Neural progenitor cell (in vitro differentiated cells): ENCODE data around the gene CCDC184. TPM values are rescaled to one million over a fixed set of nuclear protein-coding genes. Genes with fewer than 3 reads are reported as not detected.

Experiments used
- DNase-seq: peaks from one replicate; pipeline ENCODE4 v3.0.0-alpha.2; 2016; ENCODE audit warnings: low spot score
- H2AFZ ChIP-seq: fragments of 200-600 bp; sonication (generic); replicated peaks from 2 replicates; pipeline ENCODE4 v1.6.1; 2016; ENCODE audit warnings: antibody characterized with exemption
- H3F3A ChIP-seq: fragments of 200-600 bp; sonication (generic); 2 replicates; pipeline ENCODE4 v1.6.1; 2016; ENCODE audit warnings: antibody characterized with exemption, low read depth
- H3K27ac ChIP-seq: fragments of 200-600 bp; sonication (generic); 2 replicates; pipeline ENCODE4 v1.5.1; 2016; ENCODE audit warnings: mild to moderate bottlenecking
- H3K27me3 ChIP-seq: fragments of 200-600 bp; sonication (generic); 2 replicates; pipeline ENCODE4 v1.6.1; 2016; ENCODE audit warnings: mild to moderate bottlenecking, moderate library complexity
- H3K36me3 ChIP-seq: fragments of 200-600 bp; sonication (generic); 2 replicates; pipeline ENCODE4 v1.5.1; 2016
- H3K4me1 ChIP-seq: fragments of 200-600 bp; sonication (generic); 2 replicates; pipeline ENCODE4 v1.6.1; 2016; ENCODE audit warnings: mixed run types
- H3K4me2 ChIP-seq: fragments of 200-600 bp; sonication (generic); 2 replicates; pipeline ENCODE4 v1.6.1; 2016
- H3K4me3 ChIP-seq: fragments of 200-600 bp; sonication (generic); 2 replicates; pipeline ENCODE4 v1.5.1; 2016
- H3K79me2 ChIP-seq: fragments of 200-600 bp; sonication (generic); 2 replicates; pipeline ENCODE4 v1.6.1; 2016; ENCODE audit warnings: low read depth
- H3K9ac ChIP-seq: fragments of 200-600 bp; sonication (generic); 2 replicates; pipeline ENCODE4 v1.6.1; 2016
- H3K9me3 ChIP-seq: fragments of 200-600 bp; sonication (generic); 2 replicates; pipeline ENCODE4 v1.5.1; 2016; ENCODE audit warnings: low read depth
- H4K20me1 ChIP-seq: fragments of 200-600 bp; sonication (generic); 2 replicates; pipeline ENCODE4 v1.6.1; 2016; ENCODE audit warnings: low read depth
- H3K27ac Mint-ChIP-seq: 3 replicates; pipeline ENCODE4 v1.8.0; 2021; ENCODE audit warnings: mixed read lengths
- H3K27me3 Mint-ChIP-seq: 2 replicates; pipeline ENCODE4 v1.8.0; 2022; ENCODE audit warnings: low read depth, mild to moderate bottlenecking, inconsistent platforms, moderate library complexity, mixed read lengths; ENCODE audit not compliant: insufficient read depth
- H3K36me3 Mint-ChIP-seq: 3 replicates; pipeline ENCODE4 v1.8.0; 2021; ENCODE audit warnings: mixed read lengths
- H3K4me1 Mint-ChIP-seq: 3 replicates; pipeline ENCODE4 v1.8.0; 2021; ENCODE audit warnings: mixed read lengths
- H3K4me3 Mint-ChIP-seq: 3 replicates; pipeline ENCODE4 v1.8.0; 2021; ENCODE audit warnings: mild to moderate bottlenecking, moderate library complexity, mixed read lengths
- H3K9me3 Mint-ChIP-seq: 3 replicates; pipeline ENCODE4 v1.8.0; 2020; ENCODE audit warnings: mixed read lengths
- CTCF ChIP-seq: fragments of 200-600 bp; sonication (generic); IDR thresholded peaks from 2 replicates; pipeline ENCODE4 v1.5.1; 2017; ENCODE audit warnings: antibody characterized with exemption, mild to moderate bottlenecking
- EZH2 ChIP-seq: fragments of 200-600 bp; sonication (generic); IDR thresholded peaks from 2 replicates; pipeline ENCODE4 v1.6.1; 2017; ENCODE audit warnings: antibody characterized with exemption, mild to moderate bottlenecking, moderate library complexity
- EZH2phosphoT487 ChIP-seq: fragments of 200-600 bp; sonication (generic); IDR thresholded peaks from 2 replicates; pipeline ENCODE4 v1.6.1; 2017; ENCODE audit warnings: antibody characterized with exemption
- total RNA-seq: library from RNA; depleted of rRNA; stranded (reverse); fragments of >200 nt; gene quantifications from 2 replicates; pipeline ENCODE4 v1.2.3, GENCODE V29; 2015; ENCODE audit warnings: low replicate concordance

CCDC184 gene
- total RNA-seq, 1 donor from 2014 or later = 0.28 TPM

GRCh38 chr12:48175613-48176416 is 7.6 kb upstream of the CCDC184 start:
- H3K9me3 Mint-ChIP-seq = no peaks in the 10 kb centered on the region
- peaks cover 2% of the 10 kb centered on the region for H3K27me3 Mint-ChIP-seq
- Histone ChIP-seq H3K9me3 (no peaks in the 10 kb centered on the region), H3K9ac (no peak overlapping the region), H3F3A (no peaks in the 10 kb centered on the region), H3K36me3 (no peaks in the 10 kb centered on the region), H3K4me2 (peak overlapping the region; percentile 40), H3K27ac (no peak overlapping the region), H3K4me3 (no peak overlapping the region), H3K4me1 (peaks cover 26% of the 10 kb centered on the region), H3K27me3 (peaks cover 15% of the 10 kb centered on the region), H2AFZ (peak overlapping the region; percentile 89), H4K20me1 (no peaks in the 10 kb centered on the region), H3K79me2 (no peaks in the 10 kb centered on the region)
- H3K36me3 Mint-ChIP-seq = no peaks in the 10 kb centered on the region
- TF ChIP-seq EZH2 (no peak), EZH2phosphoT487 (no peak), CTCF (no peak)
- DNase-seq = no peak
- no peak overlapping the region for H3K4me3 Mint-ChIP-seq
- H3K4me1 Mint-ChIP-seq = peaks cover 27% of the 10 kb centered on the region
- H3K27ac Mint-ChIP-seq = peak overlapping the region; percentile 79

GRCh38 chr12:48176417-48176751 is 7.1 kb upstream of the CCDC184 start:
- no peak for DNase-seq
- H3K27me3 Mint-ChIP-seq = peaks cover 2% of the 10 kb centered on the region
- H3K27ac ChIP-seq = no peak overlapping the region
- H4K20me1 ChIP-seq = no peaks in the 10 kb centered on the region
- TF ChIP-seq EZH2 (no peak), EZH2phosphoT487 (no peak), CTCF (no peak)
- H3K4me1 ChIP-seq = peaks cover 26% of the 10 kb centered on the region
- H3K4me2 ChIP-seq = peak overlapping the region; percentile 40
- H3K36me3 ChIP-seq = no peaks in the 10 kb centered on the region
- H3F3A ChIP-seq = no peaks in the 10 kb centered on the region
- H2AFZ ChIP-seq = peak overlapping the region; percentile 89
- H3K79me2 ChIP-seq = no peaks in the 10 kb centered on the region
- H3K4me1 Mint-ChIP-seq = peaks cover 27% of the 10 kb centered on the region
- no peak overlapping the region for H3K9ac ChIP-seq
- H3K4me3 Mint-ChIP-seq = no peak overlapping the region
- H3K36me3 Mint-ChIP-seq = no peaks in the 10 kb centered on the region
- no peaks in the 10 kb centered on the region for H3K9me3 ChIP-seq
- no peaks in the 10 kb centered on the region for H3K9me3 Mint-ChIP-seq
- peaks cover 21% of the 10 kb centered on the region for H3K27me3 ChIP-seq
- H3K27ac Mint-ChIP-seq = no peak overlapping the region
- no peak overlapping the region for H3K4me3 ChIP-seq

- peaks cover 35% of the 10 kb centered on the region for H3K27me3 ChIP-seq
- peaks cover 4% of the 10 kb centered on the region for H3K27me3 Mint-ChIP-seq
Observed at GRCh38 chr12:48177982-48178381, 5.5 kb upstream of the CCDC184 start.

More at GRCh38 chr12:48177982-48178381, 5.5 kb upstream of the CCDC184 start:
- H3K36me3 Mint-ChIP-seq = no peaks in the 10 kb centered on the region
- no peak overlapping the region for H3K4me3 Mint-ChIP-seq
- peaks cover 12% of the 10 kb centered on the region for H3F3A ChIP-seq
- no peaks in the 10 kb centered on the region for H3K9me3 ChIP-seq
- no peak for DNase-seq
- H3K4me1 ChIP-seq = peaks cover 31% of the 10 kb centered on the region
- H3K36me3 ChIP-seq = no peaks in the 10 kb centered on the region
- H4K20me1 ChIP-seq = no peaks in the 10 kb centered on the region
- no peak overlapping the region for H3K4me2 ChIP-seq
- H3K27ac Mint-ChIP-seq = no peak overlapping the region
- no peak overlapping the region for H3K27ac ChIP-seq
- TF ChIP-seq EZH2 (no peak), CTCF (no peak), EZH2phosphoT487 (no peak)
- no peaks in the 10 kb centered on the region for H3K9me3 Mint-ChIP-seq
- peaks cover 37% of the 10 kb centered on the region for H3K4me1 Mint-ChIP-seq
- no peak overlapping the region for H3K9ac ChIP-seq
- H2AFZ ChIP-seq = no peak overlapping the region
- H3K4me3 ChIP-seq = no peak overlapping the region
- no peaks in the 10 kb centered on the region for H3K79me2 ChIP-seq
